LHCN-M2 (cell line): ENCODE measurements around the gene RPE65. TPM values are rescaled to one million over a fixed set of nuclear protein-coding genes. Genes with fewer than 3 reads are reported as not detected.

ENCODE experiments used
- total RNA-seq: library from RNA; depleted of rRNA; stranded (reverse); fragments of >200 nt; gene quantifications from 2 replicates; pipeline ENCODE4 v1.2.3, GENCODE V29; 2014; rRNA removed

RPE65 gene
- total RNA-seq, 1 experiment from 2014 or later: not detected

Other genes with a start within 250 kb of the RPE65 start
- 49.8 and 57.5 TPM in 2 replicates for gene WLS, start 217.4 kb downstream of the RPE65 start, total RNA-seq
- 134 and 141 TPM in 2 replicates for gene DEPDC1, start 47.1 kb upstream of the RPE65 start, total RNA-seq